ENCODE measurements around the gene LYPD8.

LYPD8 gene

GRCh38 chr1:248750496-248750895 is 5.1 kb downstream of the LYPD8 start:
- Histone ChIP-seq H3K9me3 (ENCODE audit: insufficient read depth, low read length) (peaks cover 14% of the 10 kb centered on the region; the same call in 1 of the 2 replicates), H3K4me2 (ENCODE audit: low read depth, low read length, poor library complexity, severe bottlenecking) (no peak overlapping the region)

GRCh38 chr1:248748211-248748610 is 7.3 kb downstream of the LYPD8 start:
- Histone ChIP-seq H3K9me2 (replicated peaks; ENCODE audit: insufficient read depth, low read length) (no peaks in the 10 kb centered on the region), H3K9me3 (ENCODE audit: insufficient read depth, low read length) (peaks cover 2% of the 10 kb centered on the region; the same call in 1 of the 2 replicates), H3K4me3 (ENCODE audit: insufficient read depth, low read length, poor library complexity, severe bottlenecking) (no peak overlapping the region), H3K79me2 (ENCODE audit: insufficient read depth, low read length) (no peaks in the 10 kb centered on the region), H4K20me1 (ENCODE audit: low read depth, low read length) (no peaks in the 10 kb centered on the region), H3K27me3 (ENCODE audit: low read length) (no peaks in the 10 kb centered on the region), H3F3A (ENCODE audit: insufficient read depth) (no peaks in the 10 kb centered on the region), H3K27ac (ENCODE audit: low read depth, low read length) (no peak overlapping the region), H3K4me2 (ENCODE audit: low read depth, low read length, poor library complexity, severe bottlenecking) (no peak overlapping the region), H2AFZ (ENCODE audit: low read depth, low read length, severe bottlenecking) (no peak overlapping the region), H3K9ac (ENCODE audit: low read length) (no peak overlapping the region), H3K36me3 (ENCODE audit: low read length) (no peaks in the 10 kb centered on the region)
- TF ChIP-seq, protein P1, sequence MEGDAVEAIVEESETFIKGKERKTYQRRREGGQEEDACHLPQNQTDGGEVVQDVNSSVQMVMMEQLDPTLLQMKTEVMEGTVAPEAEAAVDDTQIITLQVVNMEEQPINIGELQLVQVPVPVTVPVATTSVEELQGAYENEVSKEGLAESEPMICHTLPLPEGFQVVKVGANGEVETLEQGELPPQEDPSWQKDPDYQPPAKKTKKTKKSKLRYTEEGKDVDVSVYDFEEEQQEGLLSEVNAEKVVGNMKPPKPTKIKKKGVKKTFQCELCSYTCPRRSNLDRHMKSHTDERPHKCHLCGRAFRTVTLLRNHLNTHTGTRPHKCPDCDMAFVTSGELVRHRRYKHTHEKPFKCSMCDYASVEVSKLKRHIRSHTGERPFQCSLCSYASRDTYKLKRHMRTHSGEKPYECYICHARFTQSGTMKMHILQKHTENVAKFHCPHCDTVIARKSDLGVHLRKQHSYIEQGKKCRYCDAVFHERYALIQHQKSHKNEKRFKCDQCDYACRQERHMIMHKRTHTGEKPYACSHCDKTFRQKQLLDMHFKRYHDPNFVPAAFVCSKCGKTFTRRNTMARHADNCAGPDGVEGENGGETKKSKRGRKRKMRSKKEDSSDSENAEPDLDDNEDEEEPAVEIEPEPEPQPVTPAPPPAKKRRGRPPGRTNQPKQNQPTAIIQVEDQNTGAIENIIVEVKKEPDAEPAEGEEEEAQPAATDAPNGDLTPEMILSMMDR (IDR thresholded peaks at IDR 0.05; ENCODE audit: insufficient read depth, low read length, poor library complexity, severe bottlenecking), result no peak
- no peak for TF ChIP-seq EZH2phosphoT487 (conservative IDR thresholded peaks at IDR 0.05; ENCODE audit: low read length)

More at GRCh38 chr1:248750496-248750895, 5.1 kb downstream of the LYPD8 start:
- Histone ChIP-seq H3K27ac (ENCODE audit: low read depth, low read length) (no peak overlapping the region), H3K36me3 (ENCODE audit: low read length) (no peaks in the 10 kb centered on the region), H3F3A (ENCODE audit: insufficient read depth) (no peaks in the 10 kb centered on the region), H3K9me2 (replicated peaks; ENCODE audit: insufficient read depth, low read length) (no peaks in the 10 kb centered on the region), H3K4me3 (ENCODE audit: insufficient read depth, low read length, poor library complexity, severe bottlenecking) (no peak overlapping the region), H3K79me2 (ENCODE audit: insufficient read depth, low read length) (no peaks in the 10 kb centered on the region), H3K9ac (ENCODE audit: low read length) (no peak overlapping the region), H2AFZ (ENCODE audit: low read depth, low read length, severe bottlenecking) (no peak overlapping the region), H4K20me1 (ENCODE audit: low read depth, low read length) (no peaks in the 10 kb centered on the region), H3K27me3 (ENCODE audit: low read length) (no peaks in the 10 kb centered on the region)
- TF ChIP-seq EZH2phosphoT487 (conservative IDR thresholded peaks at IDR 0.05; ENCODE audit: low read length), result no peak
- TF ChIP-seq, protein P1 (IDR thresholded peaks at IDR 0.05; ENCODE audit: insufficient read depth, low read length, poor library complexity, severe bottlenecking), result no peak

DNA sequence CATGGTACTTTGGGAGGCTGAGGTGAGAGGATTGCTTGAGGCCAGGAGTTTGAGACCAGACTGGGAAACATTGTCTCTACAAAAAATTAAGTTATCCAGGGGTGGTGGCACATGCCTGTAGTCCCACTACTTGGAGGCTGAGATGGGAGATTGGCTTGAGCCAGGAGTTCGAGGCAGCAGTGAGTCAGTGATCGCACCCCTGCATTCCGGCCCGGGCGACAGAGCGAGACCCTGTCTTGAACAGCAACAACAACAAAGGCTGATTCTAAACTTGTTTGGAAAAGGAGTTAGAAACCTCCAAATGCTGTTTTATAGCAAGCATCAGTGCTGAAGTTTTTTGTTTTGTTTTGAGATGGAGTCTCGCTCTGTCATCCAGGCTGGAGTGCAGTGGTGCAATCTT is 14.7 kb downstream of the LYPD8 start:
- H3K9me3 ChIP-seq (ENCODE audit: insufficient read depth, low read length), result no peaks in the 10 kb centered on the region
- no peaks in the 10 kb centered on the region for H3F3A ChIP-seq (ENCODE audit: insufficient read depth)
- H3K9ac ChIP-seq (ENCODE audit: low read length), result no peak overlapping the region
- H3K79me2 ChIP-seq (ENCODE audit: insufficient read depth, low read length), result no peaks in the 10 kb centered on the region
- no peak overlapping the region for H3K4me3 ChIP-seq (ENCODE audit: insufficient read depth, low read length, poor library complexity, severe bottlenecking)
- no peaks in the 10 kb centered on the region for H3K36me3 ChIP-seq (ENCODE audit: low read length)
- no peaks in the 10 kb centered on the region for H3K27me3 ChIP-seq (ENCODE audit: low read length)
- H2AFZ ChIP-seq (ENCODE audit: low read depth, low read length, severe bottlenecking), result no peak overlapping the region
- H4K20me1 ChIP-seq (ENCODE audit: low read depth, low read length), result no peaks in the 10 kb centered on the region
- H3K4me2 ChIP-seq (ENCODE audit: low read depth, low read length, poor library complexity, severe bottlenecking), result no peak overlapping the region
- H3K9me2 ChIP-seq (replicated peaks; ENCODE audit: insufficient read depth, low read length), result no peaks in the 10 kb centered on the region
- TF ChIP-seq EZH2phosphoT487 (conservative IDR thresholded peaks at IDR 0.05; ENCODE audit: low read length), result no peak
- TF ChIP-seq, protein P1 (IDR thresholded peaks at IDR 0.05; ENCODE audit: insufficient read depth, low read length, poor library complexity, severe bottlenecking), result no peak
- H3K27ac ChIP-seq (ENCODE audit: low read depth, low read length), result no peak overlapping the region
